ENCODE data around the gene PXMP4.

DNA sequence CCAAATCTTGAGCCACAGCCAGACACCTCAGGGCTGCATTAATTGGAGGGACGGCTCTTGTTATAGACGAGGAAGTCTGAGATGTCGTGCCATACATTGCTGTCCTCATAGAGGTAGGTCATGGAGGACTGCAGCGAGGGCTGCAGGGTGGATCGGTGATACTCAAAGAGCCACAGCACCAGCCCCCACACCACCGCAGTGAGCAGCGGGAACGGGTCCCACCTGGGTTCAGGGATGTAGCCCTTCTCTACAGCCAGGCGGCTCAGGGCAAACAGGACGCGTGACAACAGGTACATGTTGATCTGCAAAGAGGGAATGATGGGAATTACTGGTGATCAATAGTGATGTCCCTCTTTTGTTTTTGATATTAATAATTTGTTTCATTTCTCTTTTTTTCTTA is 12.4 kb downstream of the PXMP4 start:
- TF ChIP-seq CTCF (tag by site-specific recombination; IDR thresholded peaks at IDR 0.05) (no peak), ZNF114 (tag by site-specific recombination; IDR thresholded peaks at IDR 0.05) (no peak)

Measured in HEK293 (cell line).